GM06990 (cell line): ENCODE measurements around the gene FDPS.

Experiments
- DNase-seq: peaks from one replicate; pipeline ENCODE4 v3.0.0-alpha.2; 2011; ENCODE audit not compliant: insufficient read length; ENCODE audit errors: extremely low read depth
- H3K27me3 ChIP-seq: replicated peaks from 2 replicates; pipeline ENCODE4 v1.6.0; 2011; ENCODE audit warnings: low read length; ENCODE audit not compliant: control insufficient read depth, insufficient read depth
- H3K36me3 ChIP-seq: 2 replicates; pipeline ENCODE4 v1.5.1; 2011; ENCODE audit warnings: low read length; ENCODE audit not compliant: control insufficient read depth, insufficient read depth
- H3K4me3 ChIP-seq: replicated peaks from 2 replicates; pipeline ENCODE4 v1.5.1; 2011; ENCODE audit warnings: low read depth, mild to moderate bottlenecking, control low read depth, low read length
- CTCF ChIP-seq: IDR thresholded peaks from 2 replicates; pipeline ENCODE4 v1.5.1; 2011; ENCODE audit warnings: low read length, control low read depth, mild to moderate bottlenecking, inconsistent platforms; ENCODE audit not compliant: insufficient read depth, poor library complexity, severe bottlenecking

The FDPS gene

GRCh38 chr1:155293086-155293749 is 15.4 kb upstream of the FDPS start:
- Histone ChIP-seq H3K4me3 (no peak overlapping the region), H3K36me3 (no peaks in the 10 kb centered on the region), H3K27me3 (no peaks in the 10 kb centered on the region)
- no peak for TF ChIP-seq CTCF
- no peak for DNase-seq

- no peak for TF ChIP-seq CTCF
- Histone ChIP-seq H3K27me3 (no peaks in the 10 kb centered on the region), H3K36me3 (no peaks in the 10 kb centered on the region), H3K4me3 (no peak overlapping the region)
- DNase-seq = no peak
Observed at GRCh38 chr1:155294520-155295182, 14.0 kb upstream of the FDPS start.

DNA sequence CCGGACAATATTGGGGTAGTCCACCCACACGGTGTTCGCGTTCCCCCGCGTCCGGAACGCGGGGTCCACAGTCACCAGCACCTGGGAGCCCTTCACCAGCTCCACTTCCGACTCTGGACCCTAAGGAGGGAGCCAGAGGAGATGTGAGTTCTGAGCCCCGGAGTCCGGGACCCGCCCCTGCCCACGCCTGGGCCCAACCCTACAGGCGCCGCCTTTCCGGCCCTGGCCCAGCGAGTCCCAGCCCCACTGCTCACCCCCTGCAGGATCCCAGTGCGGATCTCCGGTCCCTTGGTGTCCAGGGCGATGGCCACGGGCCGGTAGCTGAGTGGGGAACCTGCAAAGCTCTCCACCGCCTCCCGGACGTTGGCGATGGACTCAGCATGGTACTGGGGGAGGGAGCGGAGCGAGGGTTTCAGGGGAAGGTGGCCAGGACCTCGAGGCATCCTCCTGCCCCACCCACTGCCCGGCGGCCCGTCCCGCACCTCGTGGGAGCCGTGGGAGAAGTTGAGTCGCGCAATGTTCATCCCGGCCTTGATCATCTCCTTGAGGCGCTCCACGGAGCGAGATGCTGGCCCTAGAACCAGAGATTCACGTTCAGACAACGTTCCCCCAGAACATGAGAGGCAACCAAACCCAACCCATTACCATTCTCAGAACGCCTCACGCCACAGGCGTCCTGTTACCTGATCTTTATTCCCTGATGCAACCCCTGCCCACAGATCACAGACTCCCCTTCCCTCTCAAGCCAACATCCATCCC is 13.3 kb upstream of the FDPS start:
- H3K27me3 ChIP-seq = no peaks in the 10 kb centered on the region
- no peak overlapping the region for H3K4me3 ChIP-seq
- DNase-seq = no peak
- no peaks in the 10 kb centered on the region for H3K36me3 ChIP-seq
- TF ChIP-seq CTCF = no peak

DNA sequence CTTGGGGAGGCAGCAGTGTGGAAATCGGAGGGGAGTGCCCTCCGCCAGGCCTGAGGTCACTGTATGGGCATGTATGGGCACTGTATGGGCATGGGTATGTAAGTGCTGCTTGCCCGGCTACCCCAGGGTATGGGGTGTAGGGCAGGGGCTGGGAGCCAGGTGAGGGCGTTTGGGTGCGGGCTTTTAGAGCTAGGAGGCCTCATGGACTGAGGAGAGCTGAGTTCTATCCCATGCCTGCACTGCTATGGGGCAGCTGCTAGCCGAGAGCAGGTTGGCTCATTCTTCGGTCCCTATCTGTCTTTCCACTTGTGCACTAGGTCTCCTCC is 12.8 kb upstream of the FDPS start:
- Histone ChIP-seq H3K4me3 (no peak overlapping the region), H3K36me3 (no peaks in the 10 kb centered on the region), H3K27me3 (no peaks in the 10 kb centered on the region)
- TF ChIP-seq CTCF = no peak
- no peak for DNase-seq

GRCh38 chr1:155296661-155297060 is 12.0 kb upstream of the FDPS start:
- Histone ChIP-seq H3K27me3 (no peaks in the 10 kb centered on the region), H3K36me3 (no peaks in the 10 kb centered on the region), H3K4me3 (no peak overlapping the region)
- DNase-seq = no peak
- no peak for TF ChIP-seq CTCF
